Mucosa of descending colon (tissue), 3 donors: Measurements from ENCODE around the gene SLC27A5. TPM values are rescaled to one million over a fixed set of nuclear protein-coding genes. Genes with fewer than 3 reads are reported as not detected.
A peak's percentile ranks its signal among the peaks of the same experiment; 100 is the strongest.

Experiments
- ATAC-seq: fragments of 200-7000 bp; cut with Tn5 transposase; one replicate; pipeline ENCODE4 v1.9.1; 2020; ENCODE audit warnings: mild to moderate bottlenecking, moderate library complexity
- DNase-seq, 3 donors: peaks; one replicate each; pipeline ENCODE4 v3.0.0-alpha.2; 2020
- H3K36me3 ChIP-seq: fragments of 200-600 bp; one replicate; pipeline ENCODE4 v1.8.0; 2021; ENCODE audit warnings: low read depth, mild to moderate bottlenecking
- H3K4me1 ChIP-seq: fragments of 200-600 bp; one replicate; pipeline ENCODE4 v1.8.0; 2021; ENCODE audit warnings: low read depth, mild to moderate bottlenecking
- H3K4me3 ChIP-seq: fragments of 200-600 bp; one replicate; pipeline ENCODE4 v1.8.0; 2021; ENCODE audit warnings: mild to moderate bottlenecking
- H3K9me3 ChIP-seq: fragments of 200-600 bp; one replicate; pipeline ENCODE4 v1.8.0; 2021; ENCODE audit warnings: mild to moderate bottlenecking
- CTCF ChIP-seq: fragments of 200-600 bp; IDR thresholded peaks from one replicate; pipeline ENCODE4 v1.8.0; 2022; ENCODE audit warnings: antibody characterized with exemption, mild to moderate bottlenecking
- intact Hi-C, 2 donors: fragments of 100-400 bp; cut with DNase I in 1 of 2; cut with micrococcal nuclease in 1 of 2; formaldehyde crosslinking; loops; one replicate each; pipeline versions ENCODE4 v1.11.0 to v1.11.1; 2022; cut with DNase I, micrococcal nuclease
- total RNA-seq, 3 donors: library from RNA; stranded (reverse); fragmentation: NEBNext Ultra II Directional in 2 of 3; extraction: Animal tissue kit (Norgen Biotek cat#: 25700) in 2 of 3; gene quantifications; one replicate each; pipeline versions ENCODE4 v1.2.1 to v1.2.4, GENCODE V29; 2021 to 2023
- donor health status: DM: no; HTN: no; CAD: no; lungs with moderate emphysema.
- donor health status: DM: no; HTN: no; CAD: no.
- donor health status: DM: no; HTN: yes; CAD: no.

Gene SLC27A5
- total RNA-seq, 3 donors from 2014 or later: 1.6 to 7.1 (median 3.9) TPM

DNA sequence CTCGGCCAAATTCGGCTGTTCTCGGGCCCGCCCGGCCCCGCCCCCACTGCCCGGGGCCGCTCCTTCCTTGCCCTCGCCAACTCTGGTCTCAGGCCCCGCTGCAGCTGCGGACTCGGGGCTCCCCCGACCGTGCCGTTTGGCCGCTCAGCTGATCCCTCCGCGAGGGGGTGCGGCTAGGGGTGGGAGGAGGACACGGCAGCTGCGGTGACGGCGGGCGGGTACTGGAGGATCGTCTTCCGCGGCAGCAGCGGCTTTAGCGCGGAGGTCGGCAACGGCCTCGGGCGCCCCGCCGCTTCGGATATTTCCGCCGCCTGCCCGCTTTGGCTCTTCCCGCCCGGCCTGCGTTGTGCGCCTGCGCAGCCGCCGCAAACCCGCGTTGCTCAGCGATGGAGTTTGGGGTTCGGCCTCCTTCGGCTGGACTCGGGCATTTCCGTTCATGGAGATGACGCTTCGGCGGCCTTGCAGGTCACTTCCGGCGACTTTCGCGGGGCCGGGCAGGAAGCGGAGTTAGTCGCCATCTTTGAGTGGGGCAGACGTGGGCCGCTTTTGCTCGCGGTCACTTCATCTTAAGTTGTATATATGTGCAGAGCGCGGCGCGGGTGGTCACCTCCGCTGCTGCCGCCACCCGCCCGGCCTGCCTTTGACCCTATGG lies 47.0 kb upstream of the SLC27A5 start:
- intact Hi-C loops: no loop called here
- Histone ChIP-seq H3K4me1 (peaks cover 49% of the 10 kb centered on the region), H3K9me3 (no peaks in the 10 kb centered on the region), H3K4me3 (peak overlapping the region; percentile 57), H3K36me3 (peaks cover 8% of the 10 kb centered on the region)
- TF ChIP-seq CTCF: no peak
- peak; percentile 80 for ATAC-seq
- DNase-seq: peak; percentile 99 to 100 (median 99)

GRCh38 chr19:58558066-58558622 lies 46.4 kb upstream of the SLC27A5 start, which contains the start of gene UBE2M:
Gene UBE2M, minus strand, starts transcription at chr19:58558611. Its CDS starts 230 bp downstream, at chr19:58558381.
- ATAC-seq (no peak), DNase-seq (peak; percentile 64 to 88 (median 77))
- TF ChIP-seq CTCF: no peak
- peaks cover 43% of the 10 kb centered on the region for H3K4me1 ChIP-seq
- no peaks in the 10 kb centered on the region for H3K9me3 ChIP-seq
- H3K4me3 ChIP-seq: peak within 1 kb of the TSS; percentile 57
- H3K36me3 ChIP-seq: peaks cover 8% of the 10 kb centered on the region
- intact Hi-C loops: no loop called here

DNA sequence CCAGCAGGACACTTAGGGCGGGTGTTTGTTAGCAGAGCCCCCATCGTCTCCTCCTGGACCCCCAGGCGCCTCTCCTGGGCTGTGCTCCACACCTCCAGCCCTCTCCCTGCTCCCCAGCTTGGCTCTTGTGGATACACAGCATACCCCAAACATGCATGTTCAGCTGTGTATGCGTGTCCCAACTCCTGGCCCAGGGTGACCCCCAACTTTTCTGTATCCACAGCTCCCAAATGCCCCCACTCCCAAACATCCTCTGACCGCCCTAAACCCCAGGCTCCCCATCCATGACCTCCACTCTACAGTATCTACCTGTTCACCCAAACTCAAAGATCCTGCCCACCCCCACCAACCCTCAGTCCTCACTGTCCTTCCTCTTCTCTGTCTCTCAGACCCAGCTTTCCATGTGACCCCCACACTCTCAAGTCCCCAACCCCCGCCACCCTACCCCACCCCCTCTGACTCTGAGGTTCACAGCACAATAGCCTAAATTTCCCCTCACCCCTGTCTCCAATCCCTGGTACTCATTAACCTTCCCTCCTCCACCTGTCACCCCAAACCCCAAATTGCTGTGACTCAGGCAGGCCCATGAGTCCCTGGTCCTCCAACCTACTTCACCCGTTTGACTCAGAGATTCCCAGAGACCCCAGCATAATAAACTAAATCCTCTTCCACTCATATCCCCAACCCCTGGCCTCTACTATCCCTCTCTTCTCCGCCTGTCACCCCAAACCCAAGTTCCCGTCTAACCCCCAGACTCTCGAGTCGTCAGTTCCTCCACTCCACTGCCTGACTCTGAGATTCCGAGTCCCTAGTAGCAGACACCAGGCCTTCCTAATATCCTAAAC lies 45.7 kb upstream of the SLC27A5 start:
- peaks cover 36% of the 10 kb centered on the region for H3K4me1 ChIP-seq
- no peaks in the 10 kb centered on the region for H3K9me3 ChIP-seq
- peak overlapping the region; percentile 57 for H3K4me3 ChIP-seq
- peaks cover 8% of the 10 kb centered on the region for H3K36me3 ChIP-seq
- intact Hi-C loops: no loop called here
- ATAC-seq: no peak
- peak in 2 of 3 donors; percentile 21 to 51 for DNase-seq
- TF ChIP-seq CTCF: no peak

- Histone ChIP-seq H3K4me1 (peaks cover 28% of the 10 kb centered on the region), H3K36me3 (peaks cover 8% of the 10 kb centered on the region), H3K9me3 (no peaks in the 10 kb centered on the region), H3K4me3 (no peak overlapping the region)
- intact Hi-C loops: no loop called here
- no peak for ATAC-seq
- TF ChIP-seq CTCF: no peak
- DNase-seq: peak in 2 of 3 donors; percentile 7 to 45
These were observed 44.9 kb upstream of the SLC27A5 start for GRCh38 chr19:58556622-58557220.

GRCh38 chr19:58555920-58556621 lies 44.3 kb upstream of the SLC27A5 start:
- no peak overlapping the region for H3K4me3 ChIP-seq
- no peak for TF ChIP-seq CTCF
- ATAC-seq (no peak), DNase-seq (peak in 2 of 3 donors; percentile 54 to 68)
- H3K4me1 ChIP-seq: peaks cover 25% of the 10 kb centered on the region
- H3K9me3 ChIP-seq: no peaks in the 10 kb centered on the region
- H3K36me3 ChIP-seq: peaks cover 10% of the 10 kb centered on the region
- intact Hi-C loops: no loop called here
